T47D (cell line): ENCODE results near the gene STYXL2.

Experiments used
- DNase-seq, 2 experiments: peaks; one replicate each; pipeline versions ENCODE4 v3.0.0 to v3.0.0-alpha.2; 2011 to 2012; ENCODE audit warnings: low read depth in 1 of 2, low spot score in 1 of 2
- JUND ChIP-seq: IDR thresholded peaks from 2 replicates; pipeline ENCODE4 v1.6.1; 2012; ENCODE audit warnings: low read depth
- in situ Hi-C: cut with HindIII; loops from 2 replicates; pipeline ENCODE4 v1.10.0; 2016; ENCODE audit warnings: low sequenced_read_pairs, low pct_unique_long_range_greater_than_20kb

STYXL2 gene

DNA sequence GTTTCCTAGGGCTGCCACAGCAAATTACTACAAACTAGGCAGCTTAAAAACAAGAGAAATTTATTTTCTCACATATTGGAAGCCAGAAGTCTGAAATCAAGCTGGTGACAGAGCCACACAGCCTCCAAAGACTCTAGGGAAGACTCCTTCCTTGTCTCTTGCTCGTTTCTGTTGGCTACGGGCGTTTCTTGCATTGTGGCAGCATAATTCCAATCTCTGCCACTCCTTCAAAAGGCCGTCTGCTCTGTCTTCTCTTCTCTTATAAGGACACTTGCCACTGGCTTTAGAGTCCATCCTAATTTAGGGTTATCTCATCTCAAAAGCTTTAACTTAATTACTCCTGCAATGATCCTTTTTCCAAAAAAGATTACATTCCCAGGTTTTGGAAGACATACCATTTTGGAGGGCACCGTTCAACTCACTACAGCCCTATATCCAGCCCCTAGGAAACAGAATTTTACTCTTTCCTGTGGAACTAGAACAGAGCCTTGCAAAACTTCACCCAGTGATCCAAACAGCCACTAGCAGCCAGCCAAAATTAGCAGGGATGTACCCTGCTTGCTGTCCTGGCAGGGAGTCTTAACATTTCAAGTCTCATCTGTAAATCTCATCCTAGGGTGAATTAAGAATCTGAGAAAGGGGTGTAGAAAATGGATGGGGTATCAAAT, 9.2 kb downstream of the STYXL2 start:
- in situ Hi-C loops, result no loop called here
- TF ChIP-seq JUND, result no peak

DNA sequence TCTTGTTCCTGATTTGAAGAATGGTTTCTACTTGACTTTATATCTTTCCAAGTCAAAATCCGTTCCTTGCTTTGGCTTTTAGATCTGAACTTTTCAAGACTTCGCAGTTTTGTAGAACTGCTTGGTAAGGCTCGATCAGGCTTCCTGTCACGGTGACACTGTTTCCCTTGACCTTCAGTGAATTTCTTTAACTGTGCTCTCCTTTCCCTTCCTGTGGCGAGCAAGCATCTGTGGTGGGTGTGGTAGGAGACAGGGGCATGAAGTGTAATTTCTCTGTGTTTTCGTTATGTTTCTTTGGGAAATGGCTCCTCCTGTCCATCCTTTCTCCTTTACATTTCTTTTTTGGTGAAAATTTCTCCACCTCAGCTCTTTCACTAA, 10.4 kb downstream of the STYXL2 start:
- TF ChIP-seq JUND, result no peak
- in situ Hi-C loops, result no loop called here

More for the DNA sequence above, 9.2 kb downstream of the STYXL2 start:
- no peak for DNase-seq

DNA sequence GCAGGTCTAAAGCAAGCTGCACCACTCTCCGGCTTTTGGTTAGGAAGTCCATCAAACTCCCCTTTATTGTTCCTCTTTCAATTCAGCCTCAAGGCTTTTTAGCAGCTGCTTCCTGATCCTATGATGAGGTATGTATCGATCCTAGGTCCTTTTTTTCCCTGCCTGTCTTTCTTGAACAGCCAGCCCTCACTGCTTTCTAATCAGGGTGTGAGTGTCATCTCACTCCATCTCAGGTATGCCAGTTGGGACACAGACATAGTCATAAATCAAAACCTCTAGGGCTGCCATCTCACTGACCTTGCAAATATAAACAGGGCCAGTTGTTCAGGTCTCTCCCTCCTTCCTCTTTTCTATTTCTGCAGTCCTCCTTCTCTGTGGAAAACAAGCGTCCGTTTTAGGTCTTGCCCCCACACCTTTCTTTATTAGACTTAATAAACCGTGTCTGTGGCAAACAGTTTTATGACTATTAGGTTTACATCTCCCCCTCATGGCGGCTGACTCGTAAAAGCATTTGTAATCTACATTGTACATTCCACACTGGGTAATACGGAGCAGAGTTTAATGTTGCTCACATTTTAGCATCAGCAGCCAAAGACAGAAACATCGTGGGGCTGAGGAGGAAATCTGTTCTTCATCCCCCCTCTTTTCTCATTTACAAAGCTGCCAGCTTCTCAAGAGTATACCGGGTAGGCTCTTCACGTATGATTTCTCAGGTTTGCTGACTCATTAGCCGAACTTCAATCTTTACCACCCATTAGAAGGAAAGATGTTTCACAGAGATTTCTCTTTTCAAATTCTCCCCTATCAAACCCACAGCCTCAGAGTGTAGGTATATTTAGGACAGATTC, 11.6 kb downstream of the STYXL2 start:
- no peak for DNase-seq
- TF ChIP-seq JUND, result no peak
- in situ Hi-C loops, result no loop called here

More for the DNA sequence above, 10.4 kb downstream of the STYXL2 start:
- DNase-seq, result no peak

DNA sequence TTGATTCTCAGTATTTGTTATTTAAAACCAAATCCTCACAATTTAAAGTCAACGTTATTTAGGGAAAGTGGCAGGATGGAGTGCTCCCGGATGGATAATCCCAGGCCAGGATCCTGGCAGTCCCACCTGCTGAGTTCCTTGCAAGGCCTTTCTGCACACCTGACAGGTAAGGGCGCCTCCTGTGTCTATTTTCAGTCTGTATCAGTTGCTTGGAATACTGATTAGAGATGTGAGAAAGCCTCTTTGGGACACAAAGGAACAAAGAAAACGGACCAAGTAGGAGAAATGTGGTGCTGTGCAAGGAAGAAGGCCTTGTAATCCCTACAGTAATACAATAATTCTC, 12.2 kb downstream of the STYXL2 start:
- no peak for TF ChIP-seq JUND
- in situ Hi-C loops, result no loop called here
- no peak for DNase-seq

DNA sequence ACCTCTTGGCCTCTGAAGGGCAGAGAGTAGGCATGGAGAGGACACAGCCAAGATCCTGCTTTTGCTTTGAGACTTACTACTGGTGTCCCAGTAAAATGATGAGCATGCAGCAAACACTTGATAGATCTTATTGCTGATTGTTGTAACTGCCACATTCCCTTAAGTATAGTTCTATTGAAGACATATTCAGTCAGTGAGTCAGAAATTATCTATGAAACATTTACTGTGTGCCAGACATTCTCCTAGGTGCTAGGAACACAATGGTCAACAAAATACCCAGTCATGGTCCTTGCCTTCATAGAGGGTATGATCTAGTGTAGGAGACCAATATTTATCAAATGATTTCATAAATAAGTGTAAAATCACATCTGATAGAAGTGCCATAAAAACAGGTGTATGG, 13.6 kb downstream of the STYXL2 start:
- DNase-seq, result no peak
- no peak for TF ChIP-seq JUND
- in situ Hi-C loops, result no loop called here

DNA sequence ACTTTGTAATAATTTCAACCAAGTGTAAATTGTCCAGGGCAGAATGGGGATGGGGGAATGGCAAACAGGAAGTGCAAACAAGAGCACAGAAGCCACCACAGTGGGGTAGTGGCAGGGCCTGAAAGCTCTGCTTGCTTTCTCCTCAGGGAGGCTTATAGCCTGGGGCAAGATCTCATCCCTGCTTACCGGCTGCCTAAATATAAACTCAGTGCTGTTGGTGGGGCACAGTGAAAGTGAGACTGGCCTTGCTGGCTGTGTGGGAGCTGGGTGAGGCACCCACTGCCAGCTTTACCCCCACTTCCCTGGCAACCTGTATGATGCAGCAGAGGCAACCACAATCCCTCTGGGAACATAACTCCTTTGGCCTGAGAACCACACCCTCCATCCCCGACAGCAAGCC, 15.2 kb downstream of the STYXL2 start:
- DNase-seq, result peak in 1 of 2 experiments; percentile 37
- TF ChIP-seq JUND, result no peak
- in situ Hi-C loops, result no loop called here

DNA sequence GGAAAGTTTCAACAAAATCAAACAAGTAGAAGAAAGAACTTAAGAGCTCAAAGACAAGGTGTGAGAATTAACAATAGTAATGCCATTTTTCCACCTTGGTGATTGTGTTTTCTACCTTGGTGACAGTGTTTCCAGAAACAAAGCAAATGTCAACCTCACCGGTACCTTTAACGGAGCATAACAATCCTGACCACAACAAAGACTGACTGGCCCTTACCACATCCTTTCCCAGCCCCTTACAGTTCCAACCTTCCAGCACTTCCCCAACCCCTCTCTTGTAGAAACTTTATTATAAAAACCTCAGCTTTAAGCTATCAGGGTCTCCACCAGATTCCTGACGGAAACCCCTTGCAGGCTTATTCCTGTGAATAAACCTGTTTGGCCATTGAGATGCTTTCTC, 16.7 kb downstream of the STYXL2 start:
- TF ChIP-seq JUND, result no peak
- in situ Hi-C loops, result no loop called here
- DNase-seq, result no peak

DNA sequence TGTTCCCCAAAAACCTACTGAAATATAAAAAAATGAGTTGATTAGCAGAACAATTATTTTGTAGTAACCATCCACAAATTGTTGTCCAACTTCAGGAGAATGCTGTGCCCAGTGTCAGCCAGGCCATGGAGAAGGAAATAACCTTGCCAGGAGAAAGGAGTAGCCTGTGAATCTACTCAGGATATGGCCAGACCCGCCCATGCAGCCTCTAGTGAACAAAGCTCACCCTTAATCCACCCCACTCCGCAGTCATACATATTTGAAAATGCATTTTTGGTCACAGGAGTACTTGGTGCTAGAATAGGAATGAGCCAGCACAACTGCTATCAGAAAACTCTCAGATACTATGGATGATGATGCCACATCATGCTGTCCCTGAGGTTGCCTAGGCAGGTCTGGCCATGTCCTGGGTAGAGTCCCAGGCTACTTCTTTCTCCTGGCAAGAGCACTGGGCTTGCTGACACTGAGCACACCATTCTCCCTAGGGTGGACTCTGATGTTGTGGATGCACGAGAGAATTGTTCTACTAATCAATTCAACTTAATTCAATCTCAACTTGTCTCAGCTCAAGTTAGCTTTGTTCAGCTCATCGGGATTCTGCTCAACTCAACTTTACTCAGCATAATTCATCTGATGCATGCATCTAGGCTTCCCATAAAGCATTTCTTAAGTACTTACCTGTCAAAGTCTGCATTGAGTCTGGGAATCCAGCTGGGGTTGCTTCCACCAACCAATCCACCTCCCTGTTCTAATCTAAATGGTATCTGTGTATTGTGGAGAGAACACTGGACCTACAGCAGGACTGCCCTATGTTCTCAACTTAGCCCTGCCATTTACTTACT, 18.2 kb downstream of the STYXL2 start:
- no peak for TF ChIP-seq JUND
- DNase-seq, result no peak
- in situ Hi-C loops, result no loop called here

DNA sequence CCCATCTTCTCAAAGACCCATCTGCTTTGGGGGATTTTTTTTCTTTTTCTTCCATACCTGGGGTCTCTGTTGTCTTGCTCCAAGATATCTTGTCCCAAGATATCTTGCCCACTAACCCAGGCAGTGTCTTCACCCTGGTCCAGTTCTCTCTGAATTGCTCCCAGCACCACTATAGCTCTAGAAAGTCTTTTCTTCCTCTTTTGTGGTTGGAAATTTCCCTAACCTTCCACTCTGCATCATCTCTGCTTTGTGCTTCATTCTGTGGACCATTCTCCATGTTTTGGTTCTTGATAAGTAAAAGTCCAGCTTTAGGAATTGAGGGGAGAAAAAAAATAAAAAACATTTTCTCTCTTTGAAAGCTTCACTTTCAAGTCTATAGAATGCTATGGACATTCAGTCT, 20.9 kb downstream of the STYXL2 start:
- DNase-seq, result no peak
- in situ Hi-C loops, result no loop called here
- TF ChIP-seq JUND, result no peak

DNA sequence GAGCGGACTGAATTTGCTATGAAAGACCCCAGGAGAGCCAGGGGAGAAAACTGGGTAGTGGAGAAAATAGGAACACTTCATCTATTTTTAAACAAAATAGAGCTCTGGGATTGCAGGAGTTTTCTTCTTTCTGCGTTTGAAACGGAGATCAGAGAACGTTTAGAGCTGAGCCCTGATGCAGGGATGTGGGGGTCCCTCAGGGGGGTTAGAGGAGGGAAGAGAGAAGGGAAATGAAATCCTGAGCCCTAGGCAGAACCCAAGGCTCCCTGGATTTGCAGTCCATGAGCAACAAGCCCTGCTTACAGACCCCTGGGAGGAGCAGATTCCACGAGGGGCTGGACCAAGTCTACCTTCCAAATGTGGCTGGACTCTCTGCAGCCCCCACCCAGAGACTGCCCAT, 21.8 kb downstream of the STYXL2 start:
- no peak for TF ChIP-seq JUND
- no peak for DNase-seq
- in situ Hi-C loops, result no loop called here

DNA sequence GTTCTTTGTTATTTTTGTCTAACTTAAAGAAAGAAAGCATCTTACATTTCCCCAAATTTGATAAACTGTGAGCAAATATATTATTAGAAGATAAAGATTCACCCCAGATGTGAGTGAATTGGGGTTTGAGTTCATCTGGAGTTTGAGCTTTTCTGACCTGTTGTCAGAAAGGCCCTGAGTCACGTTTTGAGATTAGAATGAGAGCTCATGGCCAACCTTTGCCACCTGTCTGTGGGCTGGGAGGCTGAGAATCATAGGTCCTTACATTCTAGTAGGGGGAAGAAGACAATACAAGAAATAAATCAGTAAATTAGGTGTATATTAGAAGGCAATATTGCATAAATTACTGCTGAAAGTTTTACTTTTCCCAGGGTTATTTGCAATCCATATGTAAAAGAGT, 22.3 kb downstream of the STYXL2 start:
- TF ChIP-seq JUND, result no peak
- in situ Hi-C loops, result no loop called here
- DNase-seq, result no peak

DNA sequence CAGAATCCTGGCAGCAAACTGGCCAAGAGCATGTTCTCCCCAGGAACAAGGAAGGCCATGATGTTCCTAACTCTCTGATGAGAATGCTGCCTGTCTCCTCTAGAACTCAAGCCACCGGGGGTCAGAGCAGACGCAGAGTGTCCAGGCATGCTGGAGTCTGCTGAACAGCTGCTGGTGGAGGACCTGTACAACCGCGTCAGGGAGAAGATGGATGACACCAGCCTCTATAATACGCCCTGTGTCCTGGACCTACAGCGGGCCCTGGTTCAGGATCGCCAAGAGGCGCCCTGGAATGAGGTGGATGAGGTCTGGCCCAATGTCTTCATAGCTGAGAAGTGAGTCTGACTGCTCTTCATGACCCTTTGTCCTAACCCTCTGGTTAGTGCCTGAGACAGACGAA, 23.4 kb downstream of the STYXL2 start:
- no peak for DNase-seq
- in situ Hi-C loops, result no loop called here
- no peak for TF ChIP-seq JUND

DNA sequence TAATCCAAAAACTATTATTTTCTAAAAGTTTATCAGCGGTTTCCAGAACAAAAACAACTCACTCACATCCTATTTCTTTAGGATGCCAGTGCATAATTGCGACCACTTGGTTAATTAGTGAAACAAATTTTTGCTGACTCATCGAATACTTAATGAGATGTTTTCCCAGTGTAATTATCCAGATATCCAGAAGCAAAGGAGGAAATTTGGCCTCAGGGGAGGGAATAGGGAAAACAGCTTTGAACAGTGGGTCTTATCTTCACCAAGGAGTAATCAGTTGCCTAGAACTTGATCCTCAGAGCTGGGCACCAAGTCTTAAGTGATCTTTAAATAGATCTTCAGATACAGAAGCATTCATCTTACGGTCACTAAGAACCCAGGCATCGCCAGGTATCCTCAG, 24.3 kb downstream of the STYXL2 start:
- in situ Hi-C loops, result no loop called here
- no peak for TF ChIP-seq JUND

More for the DNA sequence above, 24.3 kb downstream of the STYXL2 start:
- no peak for DNase-seq
